ENCODE data around the gene CCNY. TPM values are rescaled to one million over a fixed set of nuclear protein-coding genes. Genes with fewer than 3 reads are reported as not detected.

Gene CCNY
- total RNA-seq, 3 donors from 2014 or later = 54.8 to 61.6 (median 58.9) TPM

GRCh38 chr10:35569111-35569707 lies 232.9 kb downstream of the CCNY start:
- Mint-ChIP-seq H3K4me1 (ENCODE audit: low read depth) (no peaks in the 10 kb centered on the region), H3K27me3 (ENCODE audit: low read depth) (no peaks in the 10 kb centered on the region), H3K4me3 (no peak overlapping the region), H3K9me3 (no peaks in the 10 kb centered on the region), H3K36me3 (ENCODE audit: insufficient read depth) (peaks cover 37% of the 10 kb centered on the region)
- ATAC-seq = no peak
- no peak for DNase-seq

- H3K36me3 Mint-ChIP-seq (ENCODE audit: insufficient read depth) = peaks cover 43% of the 10 kb centered on the region
- DNase-seq = no peak
- no peak for ATAC-seq
- no peaks in the 10 kb centered on the region for H3K27me3 Mint-ChIP-seq (ENCODE audit: low read depth)
- H3K9me3 Mint-ChIP-seq = no peaks in the 10 kb centered on the region
- H3K4me3 Mint-ChIP-seq = no peak overlapping the region
- no peaks in the 10 kb centered on the region for H3K4me1 Mint-ChIP-seq (ENCODE audit: low read depth)
Observed at GRCh38 chr10:35569836-35570235, 233.5 kb downstream of the CCNY start.

GRCh38 chr10:35570397-35570796 lies 234.1 kb downstream of the CCNY start:
- DNase-seq (no peak), ATAC-seq (no peak)
- peaks cover 2% of the 10 kb centered on the region for H3K9me3 Mint-ChIP-seq
- peaks cover 46% of the 10 kb centered on the region for H3K36me3 Mint-ChIP-seq (ENCODE audit: insufficient read depth)
- no peaks in the 10 kb centered on the region for H3K4me1 Mint-ChIP-seq (ENCODE audit: low read depth)
- H3K27me3 Mint-ChIP-seq (ENCODE audit: low read depth) = no peaks in the 10 kb centered on the region
- no peak overlapping the region for H3K4me3 Mint-ChIP-seq

GRCh38 chr10:35572583-35572982 lies 236.3 kb downstream of the CCNY start:
- H3K9me3 Mint-ChIP-seq = peaks cover 4% of the 10 kb centered on the region
- H3K4me3 Mint-ChIP-seq = no peak overlapping the region
- H3K36me3 Mint-ChIP-seq (ENCODE audit: insufficient read depth) = peaks cover 39% of the 10 kb centered on the region

GRCh38 chr10:35573796-35574195 lies 237.5 kb downstream of the CCNY start:
- H3K36me3 Mint-ChIP-seq (ENCODE audit: insufficient read depth) = peaks cover 39% of the 10 kb centered on the region
- no peak for DNase-seq

More at GRCh38 chr10:35572583-35572982, 236.3 kb downstream of the CCNY start:
- no peak for DNase-seq
- H3K4me1 Mint-ChIP-seq (ENCODE audit: low read depth) = no peaks in the 10 kb centered on the region
- no peaks in the 10 kb centered on the region for H3K27me3 Mint-ChIP-seq (ENCODE audit: low read depth)
- no peak for ATAC-seq

GRCh38 chr10:35574924-35575352 lies 238.6 kb downstream of the CCNY start:
- no peak for DNase-seq
- Mint-ChIP-seq H3K4me1 (ENCODE audit: low read depth) (no peaks in the 10 kb centered on the region), H3K36me3 (ENCODE audit: insufficient read depth) (peaks cover 31% of the 10 kb centered on the region), H3K27me3 (ENCODE audit: low read depth) (no peaks in the 10 kb centered on the region), H3K4me3 (no peak overlapping the region), H3K9me3 (peaks cover 8% of the 10 kb centered on the region)
- no peak for ATAC-seq

More at GRCh38 chr10:35573796-35574195, 237.5 kb downstream of the CCNY start:
- H3K4me3 Mint-ChIP-seq = no peak overlapping the region
- H3K9me3 Mint-ChIP-seq = peaks cover 8% of the 10 kb centered on the region
- no peaks in the 10 kb centered on the region for H3K27me3 Mint-ChIP-seq (ENCODE audit: low read depth)
- H3K4me1 Mint-ChIP-seq (ENCODE audit: low read depth) = no peaks in the 10 kb centered on the region
- ATAC-seq = no peak

- Mint-ChIP-seq H3K4me3 (no peak overlapping the region), H3K9me3 (peaks cover 8% of the 10 kb centered on the region), H3K27me3 (ENCODE audit: low read depth) (peaks cover under 1% of the 10 kb centered on the region), H3K4me1 (ENCODE audit: low read depth) (no peaks in the 10 kb centered on the region), H3K36me3 (ENCODE audit: insufficient read depth) (peaks cover 31% of the 10 kb centered on the region)
- no peak for DNase-seq
- no peak for ATAC-seq
Observed at GRCh38 chr10:35575640-35576039, 239.3 kb downstream of the CCNY start.

GRCh38 chr10:35576730-35577129 lies 240.4 kb downstream of the CCNY start:
- H3K4me1 Mint-ChIP-seq (ENCODE audit: low read depth) = no peaks in the 10 kb centered on the region
- H3K27me3 Mint-ChIP-seq (ENCODE audit: low read depth) = peaks cover 3% of the 10 kb centered on the region

GRCh38 chr10:35577926-35578617 lies 241.8 kb downstream of the CCNY start:
- DNase-seq (no peak), ATAC-seq (no peak)
- no peaks in the 10 kb centered on the region for H3K4me1 Mint-ChIP-seq (ENCODE audit: low read depth)
- H3K36me3 Mint-ChIP-seq (ENCODE audit: insufficient read depth) = peaks cover 22% of the 10 kb centered on the region
- peaks cover 8% of the 10 kb centered on the region for H3K9me3 Mint-ChIP-seq
- H3K4me3 Mint-ChIP-seq = no peak overlapping the region
- peaks cover 3% of the 10 kb centered on the region for H3K27me3 Mint-ChIP-seq (ENCODE audit: low read depth)

More at GRCh38 chr10:35576730-35577129, 240.4 kb downstream of the CCNY start:
- ATAC-seq (no peak), DNase-seq (no peak)
- Mint-ChIP-seq H3K4me3 (no peak overlapping the region), H3K9me3 (peaks cover 8% of the 10 kb centered on the region), H3K36me3 (ENCODE audit: insufficient read depth) (peaks cover 28% of the 10 kb centered on the region)

GRCh38 chr10:35578618-35578956 lies 242.3 kb downstream of the CCNY start:
- Mint-ChIP-seq H3K4me1 (ENCODE audit: low read depth) (no peaks in the 10 kb centered on the region), H3K9me3 (peaks cover 8% of the 10 kb centered on the region), H3K4me3 (no peak overlapping the region), H3K27me3 (ENCODE audit: low read depth) (peaks cover 3% of the 10 kb centered on the region), H3K36me3 (ENCODE audit: insufficient read depth) (peaks cover 20% of the 10 kb centered on the region)
- no peak for ATAC-seq
- DNase-seq = no peak

GRCh38 chr10:35579116-35579515 lies 242.8 kb downstream of the CCNY start:
- peaks cover 16% of the 10 kb centered on the region for H3K36me3 Mint-ChIP-seq (ENCODE audit: insufficient read depth)
- no peak for DNase-seq
- H3K9me3 Mint-ChIP-seq = peaks cover 8% of the 10 kb centered on the region
- no peaks in the 10 kb centered on the region for H3K4me1 Mint-ChIP-seq (ENCODE audit: low read depth)
- H3K27me3 Mint-ChIP-seq (ENCODE audit: low read depth) = peaks cover 3% of the 10 kb centered on the region
- H3K4me3 Mint-ChIP-seq = no peak overlapping the region
- ATAC-seq = no peak

GRCh38 chr10:35579726-35580422 lies 243.6 kb downstream of the CCNY start:
- Mint-ChIP-seq H3K36me3 (ENCODE audit: insufficient read depth) (peaks cover 8% of the 10 kb centered on the region), H3K9me3 (peaks cover 8% of the 10 kb centered on the region), H3K4me1 (ENCODE audit: low read depth) (no peaks in the 10 kb centered on the region), H3K27me3 (ENCODE audit: low read depth) (peaks cover 3% of the 10 kb centered on the region), H3K4me3 (no peak overlapping the region)
- no peak for DNase-seq
- ATAC-seq = no peak

GRCh38 chr10:35580423-35580770 lies 244.1 kb downstream of the CCNY start:
- ATAC-seq (no peak), DNase-seq (no peak)
- peaks cover 4% of the 10 kb centered on the region for H3K27me3 Mint-ChIP-seq (ENCODE audit: low read depth)
- no peaks in the 10 kb centered on the region for H3K4me1 Mint-ChIP-seq (ENCODE audit: low read depth)
- peaks cover 6% of the 10 kb centered on the region for H3K9me3 Mint-ChIP-seq
- H3K36me3 Mint-ChIP-seq (ENCODE audit: insufficient read depth) = peaks cover 5% of the 10 kb centered on the region
- no peak overlapping the region for H3K4me3 Mint-ChIP-seq

GRCh38 chr10:35581655-35582054 lies 245.3 kb downstream of the CCNY start:
- DNase-seq = no peak
- no peak overlapping the region for H3K4me3 Mint-ChIP-seq
- peaks cover 7% of the 10 kb centered on the region for H3K27me3 Mint-ChIP-seq (ENCODE audit: low read depth)
- ATAC-seq = no peak
- H3K4me1 Mint-ChIP-seq (ENCODE audit: low read depth) = no peaks in the 10 kb centered on the region
- H3K36me3 Mint-ChIP-seq (ENCODE audit: insufficient read depth) = peaks cover 3% of the 10 kb centered on the region
- peaks cover 5% of the 10 kb centered on the region for H3K9me3 Mint-ChIP-seq

GRCh38 chr10:35584946-35585345 lies 248.6 kb downstream of the CCNY start:
- Mint-ChIP-seq H3K4me1 (ENCODE audit: low read depth) (no peaks in the 10 kb centered on the region), H3K9me3 (no peaks in the 10 kb centered on the region), H3K36me3 (ENCODE audit: insufficient read depth) (no peaks in the 10 kb centered on the region), H3K27me3 (ENCODE audit: low read depth) (peaks cover 11% of the 10 kb centered on the region), H3K4me3 (no peak overlapping the region)
- ATAC-seq (no peak), DNase-seq (no peak)

All from activated T-cell treated with anti-CD3 and anti-CD28 coated beads, Interleukin-2, amount 50 U/mL, for 4 hours (primary cell).